Epithelial cell of prostate (primary cell): ENCODE results near the gene RAPGEF4.
"Not testable (repeated sequence)": the region's sequence is repeated elsewhere in the genome, so short reads cannot be mapped to it uniquely, and the experiment has no call there.

ENCODE experiments used
- DNase-seq: peaks from one replicate; pipeline ENCODE4 v3.0.0-alpha.2; 2011; ENCODE audit warnings: low read depth, low spot score
- H3K27ac ChIP-seq: fragments of 450-650 bp; 2 replicates; pipeline ENCODE4 v1.5.1; 2017; ENCODE audit warnings: mild to moderate bottlenecking

Gene RAPGEF4

DNA sequence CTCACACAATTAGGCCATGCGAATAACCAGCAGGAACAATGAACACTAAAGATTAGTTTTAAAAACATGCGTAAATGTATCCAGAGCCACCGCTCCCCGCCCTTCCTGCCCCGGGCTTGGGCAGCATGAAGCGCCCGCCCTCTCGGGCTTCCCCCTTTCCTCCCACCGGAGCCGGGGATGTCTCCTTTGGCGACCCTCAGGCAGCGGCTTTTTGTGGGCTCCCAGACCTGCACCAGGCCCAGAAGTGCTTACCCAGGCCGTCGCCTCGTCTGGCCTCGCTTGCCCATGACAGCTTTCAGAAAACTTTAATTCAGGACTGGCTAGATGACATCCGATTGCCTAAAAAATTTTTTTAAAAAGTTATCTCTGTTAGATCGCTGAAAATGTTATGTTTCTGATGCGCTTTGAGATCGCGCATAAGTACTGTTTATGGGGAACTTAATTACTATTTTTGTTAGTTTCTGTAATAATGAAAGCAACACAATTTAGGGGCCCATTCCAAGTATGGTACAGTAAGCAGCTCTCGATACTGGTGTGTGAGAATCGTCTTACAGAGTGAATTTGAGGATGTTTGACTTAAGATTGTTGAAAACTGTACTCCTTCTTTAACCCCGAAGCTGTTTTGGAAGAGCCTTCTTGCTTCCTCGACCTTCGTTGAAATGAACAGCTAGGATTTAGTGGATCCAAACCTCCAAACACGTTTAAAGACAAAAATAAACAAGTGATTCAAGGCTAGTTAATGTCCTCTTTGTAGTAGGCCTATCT, 341.1 kb downstream of the RAPGEF4 start:
- no peak for DNase-seq

DNA sequence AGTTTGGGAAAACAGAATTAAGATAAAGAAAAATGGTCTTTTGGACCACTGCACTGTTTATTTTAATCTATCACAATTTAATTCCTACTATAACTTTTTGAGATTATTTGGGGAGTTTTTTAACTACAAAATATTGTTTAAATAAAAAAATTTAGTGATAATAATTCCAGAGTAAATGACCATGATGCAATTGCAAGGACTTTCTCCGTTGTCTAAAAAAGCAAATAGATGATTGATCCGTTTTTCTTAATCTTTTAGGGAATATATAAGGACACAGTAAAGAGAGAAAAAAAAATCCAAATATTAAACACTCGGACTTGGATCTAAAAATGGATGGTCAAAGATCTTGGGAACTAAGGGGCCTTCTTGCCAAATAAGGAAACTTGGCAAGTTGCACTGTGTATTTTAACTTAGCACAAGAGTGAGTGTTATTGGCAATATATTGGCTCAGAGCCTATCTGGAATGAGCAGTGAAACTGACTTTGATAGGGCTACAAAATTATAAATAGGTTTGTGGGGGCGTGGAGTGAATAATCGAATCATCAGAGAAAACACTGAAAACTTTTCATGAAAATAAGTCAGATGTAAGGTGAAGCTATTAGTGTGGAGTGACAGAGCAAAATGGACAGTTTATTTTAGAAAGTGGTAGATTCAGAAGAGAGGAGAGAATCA, 342.0 kb downstream of the RAPGEF4 start:
- no peak for DNase-seq
- peak overlapping the region; percentile 70 for H3K27ac ChIP-seq

More for the DNA sequence above, 341.1 kb downstream of the RAPGEF4 start:
- H3K27ac ChIP-seq: peak overlapping the region; percentile 70

DNA sequence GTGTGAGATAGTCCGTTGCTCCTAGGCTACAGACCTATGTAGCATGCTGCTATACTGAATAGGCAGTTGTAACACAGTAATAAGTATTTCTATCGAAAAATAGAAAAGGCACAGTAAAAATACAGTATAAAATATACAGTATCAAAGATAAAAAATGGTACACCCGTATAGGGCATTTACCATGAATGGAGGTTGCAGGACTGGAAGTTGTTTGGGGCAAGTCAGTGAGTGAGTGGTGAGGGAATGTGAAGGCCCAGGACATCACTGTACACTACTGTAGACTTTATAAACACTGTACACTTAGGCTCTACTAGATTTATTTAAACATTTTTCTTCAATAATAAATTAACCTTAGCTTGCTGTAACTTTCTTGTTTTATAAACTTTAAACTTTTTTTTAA, 343.5 kb downstream of the RAPGEF4 start:
- DNase-seq: no peak
- peak overlapping the region; percentile 70 for H3K27ac ChIP-seq

DNA sequence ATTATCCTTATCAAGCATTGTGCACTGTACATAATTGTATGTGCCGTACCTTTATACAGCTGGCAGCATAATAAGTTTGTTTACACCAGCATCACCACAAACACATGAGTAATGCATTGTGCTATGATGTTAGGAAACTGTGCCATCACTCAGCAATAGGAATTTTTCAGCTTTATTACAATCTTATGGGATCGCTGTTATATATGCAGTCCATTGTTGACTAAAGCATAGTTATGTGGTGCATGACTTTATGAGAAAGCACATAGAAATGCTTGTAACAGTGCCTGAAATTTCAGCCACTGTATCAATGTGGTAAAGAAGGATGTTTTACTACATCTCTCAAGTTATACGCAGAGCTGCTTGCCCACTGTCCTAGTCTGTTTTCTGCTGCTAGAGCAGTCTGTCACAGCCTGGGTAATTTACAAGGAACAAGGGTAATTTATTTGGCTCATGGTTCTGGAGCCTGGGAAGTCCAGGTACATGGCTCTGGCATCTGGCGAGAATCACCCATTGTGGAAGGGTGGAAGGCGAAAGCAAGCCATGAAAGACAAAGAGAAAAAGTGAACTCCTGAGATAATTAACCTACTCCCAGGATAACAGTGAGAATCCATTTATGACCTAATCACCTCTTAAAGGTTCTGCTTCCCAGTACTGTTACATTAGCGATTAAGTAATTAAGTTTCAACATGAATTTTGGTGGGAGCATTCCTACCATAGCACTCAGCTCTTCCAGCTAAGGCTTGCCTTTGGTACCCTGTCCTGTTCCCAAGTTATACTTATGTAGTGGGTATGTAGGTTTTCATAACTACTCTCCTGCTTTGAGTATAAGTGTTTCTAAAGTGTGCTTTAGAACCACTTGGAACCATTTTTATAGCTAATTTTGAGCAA, 344.6 kb downstream of the RAPGEF4 start:
- H3K27ac ChIP-seq: peak overlapping the region; percentile 70
- DNase-seq: peak; percentile 86

DNA sequence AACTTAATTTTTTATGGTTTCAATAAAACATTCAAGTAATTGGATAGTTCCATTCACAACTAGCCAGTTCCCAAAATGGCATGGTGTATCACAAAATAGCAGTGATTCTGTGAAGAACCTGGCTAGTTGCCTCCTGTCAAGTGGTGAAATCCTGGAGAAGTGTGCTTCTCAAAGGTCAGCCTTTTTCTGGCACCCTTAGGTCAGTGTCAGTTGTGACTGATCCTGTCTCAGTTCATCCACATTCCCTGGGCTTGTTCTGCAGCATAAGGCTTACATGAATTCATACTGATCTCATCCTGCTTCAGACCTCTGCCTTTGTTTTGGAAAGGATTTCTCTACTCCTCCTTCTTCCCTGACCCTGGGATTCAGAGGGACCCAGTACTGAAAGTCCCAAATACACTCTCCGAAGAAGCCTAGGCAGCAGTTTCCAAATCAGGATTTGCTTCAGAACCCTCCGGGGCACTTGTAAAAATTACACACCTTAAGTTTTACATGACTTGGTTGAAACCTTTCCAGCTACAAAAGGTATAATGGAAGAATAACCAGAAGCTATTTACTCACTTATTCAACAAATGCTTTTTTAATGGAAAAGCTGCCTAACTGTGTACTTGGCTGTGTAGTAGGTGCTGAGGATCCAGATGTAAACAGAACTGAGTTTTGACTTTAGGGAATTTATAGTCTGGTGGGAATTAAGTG, 351.0 kb downstream of the RAPGEF4 start:
- DNase-seq: no peak
- peak overlapping the region; percentile 49 for H3K27ac ChIP-seq

DNA sequence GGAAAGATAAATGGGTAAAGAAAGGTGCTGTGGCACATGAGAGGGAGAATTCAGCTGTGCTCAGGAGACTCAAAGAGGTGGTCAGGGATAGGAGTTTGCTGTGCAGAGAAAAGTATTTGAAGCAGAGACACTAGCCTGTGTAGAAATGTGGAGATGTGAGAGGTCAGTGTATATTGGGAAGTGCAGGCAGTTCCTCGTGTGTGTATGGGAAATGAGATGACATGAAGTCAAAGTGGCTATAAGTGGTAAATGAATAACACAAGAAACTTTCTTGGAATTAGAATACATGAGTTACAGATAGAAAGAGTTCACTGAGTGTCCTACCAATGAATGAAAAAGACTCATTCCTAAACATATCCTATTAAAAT, 351.6 kb downstream of the RAPGEF4 start:
- H3K27ac ChIP-seq: peak overlapping the region; percentile 49
- DNase-seq: no peak

DNA sequence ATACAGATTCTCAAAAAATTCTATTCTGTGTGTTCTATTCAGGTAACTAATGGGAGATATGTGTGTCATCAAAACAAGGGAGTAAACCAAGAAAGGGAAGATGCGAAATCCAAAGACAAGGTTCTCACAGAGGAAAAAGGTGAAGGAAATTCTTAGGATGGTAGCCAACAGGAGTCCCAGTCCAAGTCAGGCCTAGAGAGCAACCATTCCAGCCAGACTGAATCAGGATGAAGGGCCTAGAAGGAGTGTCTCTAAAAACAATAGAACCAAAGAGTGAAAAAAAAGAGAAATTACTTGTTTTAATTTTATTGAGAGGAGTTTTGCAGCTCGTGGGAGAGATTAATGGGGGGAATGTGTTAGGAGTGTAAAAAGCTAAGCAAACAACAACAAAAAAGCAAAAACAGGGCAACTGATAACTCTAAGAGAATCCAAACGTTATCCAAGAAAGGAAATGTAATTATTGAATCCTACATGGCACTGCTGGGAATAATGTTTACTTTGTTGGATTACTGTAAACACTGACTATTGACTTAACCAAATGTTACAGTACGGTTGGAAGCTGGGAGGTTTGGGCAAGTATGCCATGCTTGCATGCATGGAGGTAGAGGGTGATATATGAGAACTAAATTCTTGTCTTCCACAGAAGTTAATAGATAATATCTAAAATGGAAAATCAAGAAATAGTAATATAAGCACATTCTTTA, 352.3 kb downstream of the RAPGEF4 start:
- DNase-seq: no peak
- no peak overlapping the region for H3K27ac ChIP-seq

DNA sequence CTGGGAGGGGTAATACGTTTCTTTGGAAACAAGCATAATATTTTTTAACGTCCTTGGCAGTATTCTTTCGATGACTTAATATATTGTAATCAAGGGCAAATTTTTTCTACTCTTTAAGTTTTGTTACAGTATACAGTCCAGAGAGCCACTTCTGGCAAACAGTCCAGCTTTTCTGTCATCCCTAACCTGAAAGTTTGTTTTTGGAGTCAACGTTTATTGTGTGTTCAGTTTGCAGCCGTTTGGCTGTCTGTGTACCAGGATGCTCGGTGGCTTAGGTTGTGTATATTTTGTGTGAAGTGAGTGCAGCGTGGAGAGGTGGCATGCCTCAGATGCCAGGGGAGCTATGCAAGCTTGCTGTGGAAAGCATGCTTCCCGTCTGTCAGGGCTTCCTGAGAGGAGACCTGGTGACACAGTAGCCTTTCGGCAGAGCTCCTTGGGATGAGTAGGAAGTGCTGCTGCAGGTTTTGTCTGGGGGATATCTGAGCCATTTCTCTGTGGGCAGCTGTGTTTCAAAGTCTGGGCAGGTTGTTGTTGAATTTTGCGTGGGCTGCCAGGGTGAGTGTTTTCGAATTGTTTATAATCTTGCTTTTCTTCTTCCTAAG, 354.7 kb downstream of the RAPGEF4 start:
- H3K27ac ChIP-seq: no peak overlapping the region
- no peak for DNase-seq

DNA sequence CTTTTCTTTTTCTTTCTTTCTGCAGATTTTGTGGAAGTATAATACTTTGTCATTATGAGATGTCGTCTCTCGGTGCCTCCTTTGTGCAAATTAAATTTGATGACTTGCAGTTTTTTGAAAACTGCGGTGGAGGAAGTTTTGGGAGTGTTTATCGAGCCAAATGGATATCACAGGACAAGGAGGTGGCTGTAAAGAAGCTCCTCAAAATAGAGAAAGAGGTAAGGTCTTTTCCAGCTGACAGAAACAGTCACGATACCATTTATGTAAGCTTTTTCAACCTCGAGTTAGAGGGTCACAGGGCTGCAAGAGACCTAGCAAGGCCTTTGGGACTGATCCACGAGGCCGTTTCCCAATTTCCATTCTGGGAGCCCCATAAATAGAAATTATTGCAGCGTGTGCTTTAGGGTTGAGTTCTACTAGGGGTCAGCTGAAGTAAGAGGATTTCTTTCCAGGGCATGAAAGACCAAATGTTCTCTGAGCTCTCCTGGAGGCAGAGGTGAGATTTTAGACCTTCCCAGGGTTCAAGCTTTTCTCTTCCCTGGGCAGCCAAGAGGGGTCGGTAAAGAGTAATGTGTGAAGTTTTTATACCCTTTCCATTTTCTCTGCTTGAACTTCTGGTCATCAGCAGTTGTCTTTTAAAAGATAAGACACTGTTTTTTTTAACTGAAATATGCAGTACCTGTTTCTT, 355.5 kb downstream of the RAPGEF4 start:
- no peak for DNase-seq
- no peak overlapping the region for H3K27ac ChIP-seq

DNA sequence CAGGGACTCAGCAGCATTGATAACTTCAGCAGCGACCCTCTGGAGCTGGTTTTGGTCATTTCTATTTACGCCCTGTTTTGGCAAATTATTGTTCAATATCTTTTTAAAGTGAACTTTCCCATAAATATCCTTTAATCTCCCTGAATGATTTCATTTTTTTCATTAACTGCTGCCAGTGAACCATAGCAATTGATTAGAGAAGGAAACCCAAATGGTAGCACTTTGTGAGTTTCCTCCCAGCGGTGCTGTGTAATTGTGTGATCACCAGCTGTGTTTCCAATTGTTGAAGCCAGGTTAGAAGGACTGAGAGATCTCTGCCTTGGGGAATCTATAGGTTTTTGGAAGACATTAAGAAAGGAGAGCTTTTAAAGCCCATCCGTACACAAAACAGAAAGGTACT, 356.3 kb downstream of the RAPGEF4 start:
- no peak overlapping the region for H3K27ac ChIP-seq
- DNase-seq: no peak

DNA sequence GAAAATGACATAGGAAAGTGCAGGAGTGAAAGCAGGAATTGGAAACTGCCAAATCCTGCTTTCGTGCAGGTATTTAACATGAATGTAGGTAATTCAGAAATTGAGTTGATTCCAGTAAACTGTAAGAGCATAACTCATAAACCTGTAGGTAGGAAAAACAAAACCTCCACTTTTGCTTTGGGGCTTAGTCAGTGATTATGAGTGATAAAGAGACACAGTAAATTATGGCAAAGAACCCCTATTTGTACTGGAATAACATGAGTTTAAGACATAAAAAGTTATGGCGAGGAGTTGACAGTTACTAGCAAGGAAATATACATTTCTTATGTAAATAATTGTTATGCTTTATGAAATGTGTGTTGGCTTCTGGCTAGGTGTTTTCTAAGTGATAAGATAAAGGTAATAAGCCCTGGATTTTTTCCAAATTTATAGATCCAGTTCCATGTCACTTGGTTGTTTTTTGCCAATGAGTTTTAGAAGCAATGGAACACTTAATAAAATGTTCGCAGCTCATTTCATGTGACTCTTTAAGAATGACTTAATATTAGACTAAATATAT, 357.3 kb downstream of the RAPGEF4 start:
- DNase-seq: no peak
- no peak overlapping the region for H3K27ac ChIP-seq

DNA sequence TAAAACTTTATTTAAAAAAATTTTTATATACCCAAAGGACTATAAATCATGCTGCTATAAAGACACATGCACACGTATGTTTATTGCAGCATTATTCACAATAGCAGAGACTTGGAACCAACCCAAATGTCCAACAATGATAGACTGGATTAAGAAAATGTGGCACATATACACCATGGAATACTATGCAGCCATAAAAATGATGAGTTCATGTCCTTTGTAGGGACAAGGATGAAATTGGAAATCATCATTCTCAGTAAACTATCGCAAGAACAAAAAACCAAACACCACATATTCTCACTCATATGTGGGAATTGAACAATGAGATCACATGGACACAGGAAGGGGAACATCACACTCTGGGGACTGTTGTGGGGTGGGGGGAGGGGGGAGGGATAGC, 358.0 kb downstream of the RAPGEF4 start:
- not testable (repeated sequence) for DNase-seq

DNA sequence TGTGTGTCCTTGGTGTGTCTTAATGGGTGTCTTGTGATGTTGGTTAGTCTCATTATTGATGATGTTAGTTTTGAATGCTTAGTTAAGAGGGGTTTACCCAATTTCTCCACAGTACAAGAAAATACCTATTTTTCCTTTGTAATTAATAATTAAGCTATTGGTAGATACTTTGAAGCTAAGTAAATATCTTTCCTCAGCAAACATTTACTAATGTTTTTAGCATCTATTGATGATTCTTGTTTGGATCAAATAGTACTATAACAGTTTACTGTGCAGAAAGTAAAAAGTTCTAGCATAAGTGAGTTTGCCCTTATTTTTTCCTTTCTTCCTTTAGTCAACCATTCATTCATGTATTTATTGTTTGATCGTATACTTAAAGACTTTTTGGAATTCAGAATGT, 359.1 kb downstream of the RAPGEF4 start:
- DNase-seq: no peak
- H3K27ac ChIP-seq: no peak overlapping the region

More for the DNA sequence above, 358.0 kb downstream of the RAPGEF4 start:
- H3K27ac ChIP-seq: not testable (repeated sequence)

DNA sequence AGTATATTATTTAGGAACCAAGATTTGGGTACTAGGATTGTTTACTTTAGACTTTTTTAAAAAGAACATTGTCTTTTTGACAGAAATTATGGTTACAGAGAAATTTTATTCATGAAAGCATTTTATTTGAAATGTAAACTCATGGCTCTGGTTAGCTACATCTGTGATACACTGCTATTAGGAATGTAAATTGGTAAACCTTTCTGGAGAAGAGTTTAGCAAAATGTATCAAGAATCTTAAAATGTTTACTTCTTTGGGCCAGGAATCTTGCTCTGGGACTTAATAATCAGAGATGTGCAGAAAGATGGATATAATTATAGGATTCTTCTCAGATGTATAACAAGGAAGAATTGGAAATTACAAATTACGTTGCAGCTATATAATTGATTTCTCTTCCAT, 359.7 kb downstream of the RAPGEF4 start:
- no peak for DNase-seq
- H3K27ac ChIP-seq: no peak overlapping the region

DNA sequence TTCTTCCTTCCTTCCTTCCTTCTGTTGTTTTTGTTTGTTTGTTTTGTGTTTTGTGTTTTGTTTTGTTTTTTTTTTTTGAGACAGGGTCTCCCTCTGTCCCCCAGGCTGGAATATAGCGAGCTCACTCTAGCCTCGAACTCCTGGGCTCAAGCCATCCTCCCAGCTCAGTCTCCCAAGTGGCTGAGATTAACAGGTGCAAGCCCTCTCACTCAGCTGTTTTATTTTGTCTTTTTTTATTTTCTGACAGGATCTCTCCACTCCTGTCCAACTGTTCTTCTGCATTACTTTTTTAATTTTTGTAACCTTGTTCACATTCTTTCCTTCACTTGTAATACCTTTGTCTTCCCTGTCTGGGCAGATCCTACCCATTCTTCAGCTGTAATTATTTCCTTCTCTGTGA, 363.6 kb downstream of the RAPGEF4 start:
- no peak overlapping the region for H3K27ac ChIP-seq
- no peak for DNase-seq

DNA sequence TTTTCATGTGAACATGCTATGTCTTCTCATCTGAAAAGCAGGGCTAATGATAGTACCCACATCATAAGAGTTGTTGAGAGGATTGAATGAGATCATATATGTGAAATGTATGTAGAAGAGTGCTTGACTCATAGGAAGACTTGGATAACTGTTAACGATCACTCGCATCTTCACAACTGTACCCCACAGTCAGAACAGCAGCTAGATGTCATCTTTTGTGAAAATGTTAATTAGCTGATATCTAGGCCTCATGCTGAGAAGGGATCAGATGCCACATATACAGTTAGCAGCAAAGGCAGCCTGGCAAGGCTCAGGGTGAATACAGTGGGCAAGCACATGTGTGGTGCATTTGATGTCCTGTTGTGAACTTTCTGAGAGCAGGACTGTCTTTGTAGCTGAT, 364.2 kb downstream of the RAPGEF4 start:
- no peak for DNase-seq
- no peak overlapping the region for H3K27ac ChIP-seq

DNA sequence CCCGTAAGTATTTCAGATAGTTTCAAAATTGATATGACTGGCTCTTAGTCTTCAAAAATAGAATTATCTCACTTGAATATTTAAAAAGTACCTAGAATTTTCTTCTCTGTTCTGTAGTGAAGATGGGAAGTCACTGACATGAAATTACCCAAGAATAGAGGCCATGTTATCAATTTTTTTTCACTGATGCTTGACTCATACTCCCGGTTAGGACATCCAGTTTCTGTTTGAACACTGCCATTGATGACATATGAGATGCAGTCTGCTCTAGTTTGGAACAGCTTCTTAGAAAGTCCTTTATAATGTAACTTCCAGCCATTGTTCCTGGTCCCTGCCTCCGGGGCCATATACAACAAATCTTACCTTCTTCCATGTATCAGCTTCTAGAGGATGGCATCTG, 366.0 kb downstream of the RAPGEF4 start:
- peak overlapping the region; percentile 43 for H3K27ac ChIP-seq
- DNase-seq: peak; percentile 48
